ENCODE data around the gene DCPS. TPM values are rescaled to one million over a fixed set of nuclear protein-coding genes. Genes with fewer than 3 reads are reported as not detected.

DCPS gene
- total RNA-seq, 2 donors from 2014 or later = 11.3 to 13.1 TPM

GRCh38 chr11:126317756-126318573 is 14.1 kb downstream of the DCPS start:
- peak; percentile 92 for ATAC-seq
- peak; percentile 84 for DNase-seq
- intact Hi-C loops (cut with DNase I) = loop anchor here in 1 of 2 donors (10.0 kb wide), 1 partner anchor 87 kb away; no protein-coding TSS in a partner anchor

- intact Hi-C loops (cut with DNase I) = loop anchor here in 1 of 2 donors (10.0 kb wide), 1 partner anchor 86 kb away; no protein-coding TSS in a partner anchor
- DNase-seq (no peak), ATAC-seq (peak; percentile 70 to 88)
Measured at GRCh38 chr11:126318574-126319373, 14.9 kb downstream of the DCPS start.

GRCh38 chr11:126319374-126319740 is 15.5 kb downstream of the DCPS start:
- DNase-seq (no peak), ATAC-seq (peak in 1 of 2 donors; percentile 8)
- intact Hi-C loops (cut with DNase I) = loop anchor here in 1 of 2 donors (10.0 kb wide), 1 partner anchor 85 kb away; no protein-coding TSS in a partner anchor

- ATAC-seq (no peak), DNase-seq (no peak)
- intact Hi-C loops (cut with DNase I) = no loop called here
Measured at GRCh38 chr11:126322996-126323395, 19.1 kb downstream of the DCPS start.

GRCh38 chr11:126327281-126328000 is 23.6 kb downstream of the DCPS start:
- intact Hi-C loops (cut with DNase I) = no loop called here
- DNase-seq (no peak), ATAC-seq (no peak)

- intact Hi-C loops (cut with DNase I) = no loop called here
- ATAC-seq = no peak
- DNase-seq = no peak
Measured at GRCh38 chr11:126328001-126328390, 24.1 kb downstream of the DCPS start.

- ATAC-seq (no peak), DNase-seq (no peak)
- intact Hi-C loops (cut with DNase I) = no loop called here
Measured at GRCh38 chr11:126328444-126328843, 24.6 kb downstream of the DCPS start.

- DNase-seq (no peak), ATAC-seq (no peak)
- intact Hi-C loops (cut with DNase I) = no loop called here
Measured at GRCh38 chr11:126328938-126329643, 25.2 kb downstream of the DCPS start.

- DNase-seq = no peak
- intact Hi-C loops (cut with DNase I) = no loop called here
- ATAC-seq = no peak
Measured at GRCh38 chr11:126329644-126330211, 25.9 kb downstream of the DCPS start.

GRCh38 chr11:126331286-126331685 is 27.4 kb downstream of the DCPS start:
- intact Hi-C loops (cut with DNase I) = no loop called here
- DNase-seq (no peak), ATAC-seq (no peak)

GRCh38 chr11:126332221-126332711 is 28.4 kb downstream of the DCPS start:
- peak; percentile 82 for DNase-seq
- peak; percentile 88 to 90 for ATAC-seq
- intact Hi-C loops (cut with DNase I) = no loop called here

GRCh38 chr11:126333142-126333541 is 29.3 kb downstream of the DCPS start:
- ATAC-seq = no peak
- intact Hi-C loops (cut with DNase I) = no loop called here
- DNase-seq = no peak

GRCh38 chr11:126334659-126335462 is 31.0 kb downstream of the DCPS start:
- no peak for DNase-seq
- ATAC-seq = peak in 1 of 2 donors; percentile 25
- intact Hi-C loops (cut with DNase I) = no loop called here

GRCh38 chr11:126335463-126335760 is 31.6 kb downstream of the DCPS start:
- intact Hi-C loops (cut with DNase I) = no loop called here
- no peak for ATAC-seq
- DNase-seq = no peak

GRCh38 chr11:126336138-126336541 is 32.3 kb downstream of the DCPS start:
- no peak for DNase-seq
- intact Hi-C loops (cut with DNase I) = no loop called here
- ATAC-seq = no peak

GRCh38 chr11:126336671-126337101 is 32.8 kb downstream of the DCPS start:
- DNase-seq (no peak), ATAC-seq (no peak)
- intact Hi-C loops (cut with DNase I) = no loop called here

GRCh38 chr11:126337126-126337473 is 33.2 kb downstream of the DCPS start:
- no peak for ATAC-seq
- intact Hi-C loops (cut with DNase I) = no loop called here
- no peak for DNase-seq
